AG04450 (cell line): ENCODE data around the gene RASD2. TPM values are rescaled to one million over a fixed set of nuclear protein-coding genes. Genes with fewer than 3 reads are reported as not detected.

Source experiments
- CTCF ChIA-PET: fragments of 300-600, 350-600 bp; formaldehyde crosslinking; extraction: SDS; loops from one replicate; lab custom pipeline; 2022; ENCODE audit warnings: antibody characterized with exemption, inconsistent platforms; lab: Charles Lee
- POLR2A ChIA-PET: fragments of 350-600 bp; formaldehyde crosslinking; extraction: SDS; loops from one replicate; lab custom pipeline; 2021; ENCODE audit warnings: antibody characterized with exemption, inconsistent platforms; lab: Yijun Ruan, JAX
- DNase-seq: peaks from one replicate; pipeline ENCODE4 v3.0.0-alpha.2; 2011; ENCODE audit warnings: low read depth, low spot score
- H3K27ac ChIP-seq: one replicate; pipeline ENCODE4 v1.5.1; 2012; ENCODE audit warnings: low read depth, low read length, control low read depth
- H3K27me3 ChIP-seq: one replicate; pipeline ENCODE4 v1.6.0; 2012; ENCODE audit warnings: low read length; ENCODE audit not compliant: control insufficient read depth, insufficient read depth
- H3K4me3 ChIP-seq: 2 replicates; pipeline ENCODE4 v1.5.1; 2011; ENCODE audit warnings: mild to moderate bottlenecking, low read depth, low read length, control low read depth
- H3K9me3 ChIP-seq: 2 replicates; pipeline ENCODE4 v1.5.1; 2012; ENCODE audit warnings: low read length; ENCODE audit not compliant: control insufficient read depth, insufficient read depth
- polyA plus RNA-seq: library from polyadenylated mRNA; depleted of rRNA; stranded (reverse); fragments of >200 nt; gene quantifications from 2 replicates; pipeline ENCODE4 v1.2.3, GENCODE V29; 2011
- TF ChIP-seq, protein P1 (sequence below): IDR thresholded peaks from 2 replicates; pipeline ENCODE4 v1.5.1; 2011; ENCODE audit warnings: low read depth, low read length, control low read depth, inconsistent platforms

The RASD2 gene
- polyA plus RNA-seq, 1 experiment, result 0.14 TPM

DNA sequence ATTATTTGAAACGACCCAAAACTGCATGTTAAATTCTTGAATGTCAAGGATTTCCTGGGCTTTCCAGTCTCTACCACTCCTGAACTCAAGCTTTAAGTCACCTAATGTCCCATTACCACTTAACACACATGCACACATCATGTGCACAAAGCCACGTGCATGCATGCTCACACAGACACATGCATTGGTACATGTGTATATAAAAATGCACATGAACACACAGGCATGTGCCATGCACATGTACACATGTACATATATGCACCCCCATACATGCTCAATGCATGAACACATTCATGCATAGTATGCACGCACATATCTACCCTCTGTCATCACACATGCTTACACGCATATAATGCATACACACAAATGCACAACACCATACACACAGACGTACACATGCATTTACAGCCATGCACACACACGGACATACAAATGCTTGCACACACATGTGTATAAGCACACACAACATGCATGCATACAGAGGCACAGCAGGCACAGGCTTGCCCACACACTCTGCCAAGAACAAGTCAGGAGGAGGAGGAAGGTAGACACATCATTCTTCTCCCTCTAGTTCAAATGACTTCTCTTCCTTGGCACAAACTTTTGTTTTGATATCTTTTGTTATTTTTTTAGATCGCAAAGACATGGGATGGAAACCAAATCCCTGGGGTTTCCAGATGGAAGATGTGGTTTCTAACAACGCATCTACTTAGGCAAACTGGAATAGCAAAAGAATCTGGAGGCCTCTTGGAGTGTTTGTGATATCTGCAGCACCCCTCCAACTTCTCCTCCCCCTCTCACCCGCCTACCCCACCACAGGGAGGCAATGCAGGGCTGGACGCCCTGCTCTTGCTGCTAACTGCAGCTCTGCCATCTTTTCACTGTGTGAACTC is 24.6 kb downstream of the RASD2 start:
- no peak for DNase-seq
- POLR2A ChIA-PET, result interaction anchor here (0.6 to 1.0 kb wide), 2 partner anchors 87 to 214 kb away, joined by 3 to 4 read pairs; no protein-coding TSS in a partner anchor
- H3K9me3 ChIP-seq, result no peaks in the 10 kb centered on the region
- H3K27ac ChIP-seq, result no peak overlapping the region
- CTCF ChIA-PET, result interaction anchor here (0.7 to 2.3 kb wide), 4 partner anchors 16 to 214 kb away, joined by 3 to 8 read pairs (median 5); no protein-coding TSS in a partner anchor
- TF ChIP-seq, protein P1, sequence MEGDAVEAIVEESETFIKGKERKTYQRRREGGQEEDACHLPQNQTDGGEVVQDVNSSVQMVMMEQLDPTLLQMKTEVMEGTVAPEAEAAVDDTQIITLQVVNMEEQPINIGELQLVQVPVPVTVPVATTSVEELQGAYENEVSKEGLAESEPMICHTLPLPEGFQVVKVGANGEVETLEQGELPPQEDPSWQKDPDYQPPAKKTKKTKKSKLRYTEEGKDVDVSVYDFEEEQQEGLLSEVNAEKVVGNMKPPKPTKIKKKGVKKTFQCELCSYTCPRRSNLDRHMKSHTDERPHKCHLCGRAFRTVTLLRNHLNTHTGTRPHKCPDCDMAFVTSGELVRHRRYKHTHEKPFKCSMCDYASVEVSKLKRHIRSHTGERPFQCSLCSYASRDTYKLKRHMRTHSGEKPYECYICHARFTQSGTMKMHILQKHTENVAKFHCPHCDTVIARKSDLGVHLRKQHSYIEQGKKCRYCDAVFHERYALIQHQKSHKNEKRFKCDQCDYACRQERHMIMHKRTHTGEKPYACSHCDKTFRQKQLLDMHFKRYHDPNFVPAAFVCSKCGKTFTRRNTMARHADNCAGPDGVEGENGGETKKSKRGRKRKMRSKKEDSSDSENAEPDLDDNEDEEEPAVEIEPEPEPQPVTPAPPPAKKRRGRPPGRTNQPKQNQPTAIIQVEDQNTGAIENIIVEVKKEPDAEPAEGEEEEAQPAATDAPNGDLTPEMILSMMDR, result peak; percentile 31
- no peak overlapping the region for H3K4me3 ChIP-seq
- no peaks in the 10 kb centered on the region for H3K27me3 ChIP-seq

DNA sequence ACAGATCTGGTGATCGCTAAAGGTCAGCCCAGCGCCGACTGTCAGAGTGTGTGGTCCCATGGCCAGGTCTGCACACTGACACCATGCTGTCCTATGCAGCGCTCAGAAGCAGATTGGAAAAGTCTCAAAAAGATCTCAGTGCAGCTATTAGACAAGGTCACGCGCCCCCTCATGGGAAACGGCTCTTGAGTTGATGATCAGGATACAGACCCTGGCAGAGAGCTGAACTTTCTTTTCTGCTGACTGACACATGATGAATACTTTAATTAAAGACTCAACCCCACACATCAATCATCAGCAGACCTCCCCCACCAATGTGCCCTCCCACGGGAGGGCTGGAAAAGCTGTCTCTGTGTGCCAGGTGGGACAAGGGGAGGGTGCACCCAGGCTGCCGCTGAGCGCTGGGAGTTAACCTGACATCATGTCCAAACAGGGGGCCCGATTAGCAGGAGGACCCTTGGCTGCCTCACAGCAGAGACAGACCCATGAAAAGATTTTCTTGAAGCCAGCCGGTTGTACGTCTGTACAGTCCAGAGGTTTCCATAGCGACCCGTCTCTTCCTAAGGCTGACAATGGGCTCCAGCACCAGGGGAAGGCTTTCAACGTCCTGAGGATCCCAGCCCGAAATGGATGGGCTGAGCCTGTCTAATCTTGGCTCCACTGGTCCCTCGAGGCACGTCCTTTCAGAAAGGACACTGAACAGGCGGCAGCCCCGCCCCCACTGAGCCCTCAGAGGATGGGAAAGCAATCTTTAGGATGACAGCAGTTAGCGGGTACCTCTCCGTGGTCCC is 26.9 kb downstream of the RASD2 start:
- no peak for DNase-seq
- TF ChIP-seq, protein P1, result no peak
- CTCF ChIA-PET, result interaction anchor here (0.6 kb wide), 1 partner anchor 16 kb away, joined by 3 read pairs; no protein-coding TSS in a partner anchor
- Histone ChIP-seq H3K27me3 (no peaks in the 10 kb centered on the region), H3K9me3 (no peaks in the 10 kb centered on the region), H3K4me3 (no peak overlapping the region), H3K27ac (no peak overlapping the region)
- POLR2A ChIA-PET, result no interaction called here

DNA sequence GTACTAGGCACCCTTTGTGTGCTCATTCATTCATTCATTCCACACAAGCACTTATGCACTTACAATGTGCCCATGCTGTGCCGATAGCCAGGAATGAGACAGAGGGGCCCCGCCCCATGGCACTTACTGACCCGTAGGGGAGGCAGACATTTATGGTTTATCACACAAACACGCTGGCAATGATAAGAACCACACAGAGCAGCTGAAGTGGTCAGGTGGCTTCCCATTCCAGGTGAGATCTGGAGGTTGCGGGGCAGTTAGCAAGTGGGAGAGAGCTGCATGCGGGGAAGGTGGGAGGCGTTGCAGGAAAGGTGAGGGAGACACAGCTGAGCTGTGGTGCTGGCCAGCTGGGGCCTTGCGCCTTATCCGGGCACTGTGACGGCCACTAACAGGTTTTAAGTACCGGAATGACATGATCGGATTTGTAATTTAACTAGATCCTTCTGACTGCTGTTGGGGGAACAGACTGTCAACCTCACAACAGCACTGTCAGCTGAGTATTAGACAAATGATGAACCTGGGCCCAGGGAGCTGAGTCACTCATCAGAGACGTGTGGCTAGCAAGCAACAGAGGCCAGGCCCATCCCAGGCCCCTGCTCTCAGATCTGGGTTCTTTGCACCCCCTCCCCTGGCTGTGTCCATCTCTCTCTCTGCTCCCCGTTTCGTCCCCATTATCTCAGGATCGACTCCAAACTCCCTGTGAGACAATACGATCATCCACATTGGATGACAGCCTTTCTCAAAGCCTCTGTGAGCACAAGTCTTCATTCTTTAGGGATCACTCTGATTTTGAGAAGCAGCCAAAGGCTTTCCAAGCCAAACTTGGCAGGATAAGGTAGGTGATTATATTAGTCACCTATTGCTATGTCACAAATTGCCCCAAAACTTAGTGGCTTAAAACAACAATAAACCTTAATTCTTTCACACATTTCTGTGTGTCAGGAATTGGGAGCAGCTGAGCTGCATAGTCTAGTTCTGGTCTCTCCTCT is 28.4 kb downstream of the RASD2 start:
- Histone ChIP-seq H3K27me3 (no peaks in the 10 kb centered on the region), H3K4me3 (no peak overlapping the region)

DNA sequence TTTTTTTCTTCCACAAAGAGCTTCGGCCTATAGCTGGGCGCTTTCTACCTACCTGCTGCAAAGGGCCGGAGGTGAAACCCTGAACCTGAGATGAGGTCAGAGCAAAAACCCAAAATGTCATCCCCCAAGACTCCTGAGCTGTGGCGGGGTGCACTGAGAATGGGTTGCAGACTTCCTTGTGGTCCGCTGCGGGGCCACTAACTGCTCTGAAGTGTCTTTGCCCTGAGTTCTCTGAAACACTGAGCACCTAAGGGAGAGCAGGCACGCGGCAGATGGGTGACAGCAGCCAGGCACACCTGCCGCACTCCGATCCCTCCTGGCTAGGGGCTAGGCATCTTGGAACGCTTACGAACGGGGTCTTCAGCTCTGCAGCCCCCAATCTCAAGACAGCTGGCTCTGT is 29.3 kb downstream of the RASD2 start:
- Histone ChIP-seq H3K4me3 (no peak overlapping the region), H3K9me3 (no peaks in the 10 kb centered on the region), H3K27ac (no peak overlapping the region), H3K27me3 (peaks cover 7% of the 10 kb centered on the region)
- TF ChIP-seq, protein P1, result no peak
- CTCF ChIA-PET, result interaction anchor here (0.8 kb wide), 1 partner anchor 12 kb away, joined by 3 read pairs; no protein-coding TSS in a partner anchor
- DNase-seq, result no peak
- POLR2A ChIA-PET, result no interaction called here

More for the DNA sequence above, 28.4 kb downstream of the RASD2 start:
- CTCF ChIA-PET, result no interaction called here
- H3K9me3 ChIP-seq, result no peaks in the 10 kb centered on the region
- POLR2A ChIA-PET, result no interaction called here
- H3K27ac ChIP-seq, result no peak overlapping the region
- TF ChIP-seq, protein P1, result no peak
- no peak for DNase-seq
